GM18508 (cell line): ENCODE data around the gene NKX1-2.
"Not testable (repeated sequence)": the region's sequence is repeated elsewhere in the genome, so short reads cannot be mapped to it uniquely, and the experiment has no call there.

Source experiments
- ATAC-seq: cut with Tn5 transposase; IDR thresholded peaks from one replicate; pipeline ENCODE4 v1.9.1; 2021; ENCODE audit warnings: moderate number of reproducible peaks; ENCODE audit not compliant: insufficient read depth, unreplicated experiment

Gene NKX1-2

GRCh38 chr10:124453960-124454610 is 4.2 kb upstream of the NKX1-2 start:
- ATAC-seq = no peak

GRCh38 chr10:124451276-124451675 is 1.4 kb upstream of the NKX1-2 start:
- no peak for ATAC-seq

- ATAC-seq = no peak
These were observed 885 bp upstream of the NKX1-2 start for GRCh38 chr10:124450783-124451057.

- no peak for ATAC-seq
These were observed 444 bp downstream of the NKX1-2 start for GRCh38 chr10:124449170-124450011.

- ATAC-seq = no peak
These were observed 1.1 kb downstream of the NKX1-2 start for GRCh38 chr10:124448696-124449169.

- no peak for ATAC-seq
These were observed 1.9 kb downstream of the NKX1-2 start for GRCh38 chr10:124447751-124448466.

GRCh38 chr10:124446830-124447750 is 2.7 kb downstream of the NKX1-2 start:
- no peak for ATAC-seq

GRCh38 chr10:124441694-124442093 is 8.1 kb downstream of the NKX1-2 start:
- not testable (repeated sequence) for ATAC-seq

- ATAC-seq = peak; percentile 65
These were observed 13.6 kb downstream of the NKX1-2 start for GRCh38 chr10:124436191-124436638.

- not testable (repeated sequence) for ATAC-seq
These were observed 14.2 kb downstream of the NKX1-2 start for GRCh38 chr10:124435683-124436082.

- no peak for ATAC-seq
These were observed 16.4 kb downstream of the NKX1-2 start for GRCh38 chr10:124433461-124433860.

- no peak for ATAC-seq
These were observed 19.8 kb downstream of the NKX1-2 start for GRCh38 chr10:124430077-124430476.

- no peak for ATAC-seq
These were observed 20.3 kb downstream of the NKX1-2 start for GRCh38 chr10:124429576-124429975.

GRCh38 chr10:124428207-124428777 is 21.5 kb downstream of the NKX1-2 start:
- ATAC-seq = no peak

- ATAC-seq = no peak
These were observed 24.4 kb downstream of the NKX1-2 start for GRCh38 chr10:124425227-124425962.

GRCh38 chr10:124423813-124424212 is 26.0 kb downstream of the NKX1-2 start:
- no peak for ATAC-seq

GRCh38 chr10:124422742-124423141 is 27.1 kb downstream of the NKX1-2 start:
- ATAC-seq = no peak

- ATAC-seq = no peak
These were observed 29.6 kb downstream of the NKX1-2 start for GRCh38 chr10:124420254-124420653.

- ATAC-seq = no peak
These were observed 30.2 kb downstream of the NKX1-2 start for GRCh38 chr10:124419635-124420034.
